K562 (cell line): Measurements from ENCODE around the gene SND1. TPM values are rescaled to one million over a fixed set of nuclear protein-coding genes. Genes with fewer than 3 reads are reported as not detected.

ENCODE experiments used
- ASH1L ChIP-seq: fragments of 450-650 bp; IDR thresholded peaks from 2 replicates; pipeline ENCODE4 v1.6.1; 2018; ENCODE audit warnings: borderline replicate concordance, mild to moderate bottlenecking, low read depth; ENCODE audit not compliant: partially characterized antibody
- C11orf30 ChIP-seq: fragments of 450-650 bp; IDR thresholded peaks from 2 replicates; pipeline ENCODE4 v1.6.1; 2016; ENCODE audit warnings: low read depth, mild to moderate bottlenecking
- NFXL1 ChIP-seq: fragments of 450-650 bp; formaldehyde crosslinking; IDR thresholded peaks from 2 replicates; pipeline ENCODE4 v1.4.0; 2021; ENCODE audit warnings: mild to moderate bottlenecking
- PHF21A ChIP-seq: fragments of 450-650 bp; IDR thresholded peaks from 2 replicates; pipeline ENCODE4 v1.6.1; 2017; ENCODE audit warnings: low read depth, borderline replicate concordance
- POU5F1 ChIP-seq: fragments of 150-350 bp; IDR thresholded peaks from 2 replicates; pipeline ENCODE4 v1.6.1; 2014; ENCODE audit warnings: borderline replicate concordance, low read length, low read depth, mild to moderate bottlenecking; ENCODE audit not compliant: partially characterized antibody
- TEAD1 ChIP-seq, 2 experiments: fragments of 450-650 bp in 1 of 2; sonication (generic) in 1 of 2; formaldehyde crosslinking; IDR thresholded peaks; 2 replicates each; pipeline versions ENCODE4 v1.4.0 to v1.8.0; 2020 to 2022; ENCODE audit warnings: mild to moderate bottlenecking in 2 of 2, missing genetic modification reagents in 1 of 2
- polyA plus RNA-seq, 8 experiments: library from polyadenylated mRNA; depleted of rRNA in 4 of 8; stranded (reverse) in 5 of 8; unstranded in 3 of 8; fragments of >200 nt; fragmentation: Nextera tagmentation in 2 of 8; fragmentation: Illumina TruSeq in 1 of 8; extraction: Ambion mirVana in 2 of 8; extraction: Trizol in 1 of 8; gene quantifications; 2 replicates each; pipeline versions ENCODE4 v1.2.1 to v1.2.3, GENCODE V29; 2011 to 2014; ENCODE audit warnings: inconsistent platforms in 1 of 8, missing spikeins in 1 of 8
- total RNA-seq, 7 experiments: library from RNA; depleted of rRNA in 6 of 7; stranded (reverse); fragments of >200 nt in 6 of 7; fragmentation: Illumina TruSeq in 2 of 7; extraction: Trizol in 2 of 7; gene quantifications; 2 replicates each; pipeline versions ENCODE4 v1.2.1 to v1.2.3, GENCODE V29; 2011 to 2021; ENCODE audit warnings: low replicate concordance in 1 of 7
- TF ChIP-seq, protein P1 (sequence below): conservative IDR thresholded peaks from 2 replicates; pipeline ENCODE4 v1.6.1; 2011; ENCODE audit warnings: low read depth, mild to moderate bottlenecking, low read length; ENCODE audit not compliant: control insufficient read depth
- TF ChIP-seq, protein P2 (sequence below): fragments of 200-600 bp; sonication (generic); IDR thresholded peaks from one replicate; pipeline ENCODE4 v1.6.1; 2012; ENCODE audit warnings: mild to moderate bottlenecking, low read depth, low read length, inconsistent platforms
- TF ChIP-seq, protein P3 (sequence below): fragments of 450-650 bp; IDR thresholded peaks from 2 replicates; pipeline ENCODE4 v1.6.1; 2017; ENCODE audit warnings: antibody characterized with exemption
- TF ChIP-seq, protein P4 (sequence below): fragments of 450-650 bp; IDR thresholded peaks from 2 replicates; pipeline ENCODE4 v1.6.1; 2017; ENCODE audit warnings: mild to moderate bottlenecking, moderate library complexity

The SND1 gene
- total and polyA plus RNA-seq, 9 of the 15 experiments (the other 6 are each of a cell fraction or from before 2014, with no cell fraction given) = 46.5 to 307 (median 191) TPM

DNA sequence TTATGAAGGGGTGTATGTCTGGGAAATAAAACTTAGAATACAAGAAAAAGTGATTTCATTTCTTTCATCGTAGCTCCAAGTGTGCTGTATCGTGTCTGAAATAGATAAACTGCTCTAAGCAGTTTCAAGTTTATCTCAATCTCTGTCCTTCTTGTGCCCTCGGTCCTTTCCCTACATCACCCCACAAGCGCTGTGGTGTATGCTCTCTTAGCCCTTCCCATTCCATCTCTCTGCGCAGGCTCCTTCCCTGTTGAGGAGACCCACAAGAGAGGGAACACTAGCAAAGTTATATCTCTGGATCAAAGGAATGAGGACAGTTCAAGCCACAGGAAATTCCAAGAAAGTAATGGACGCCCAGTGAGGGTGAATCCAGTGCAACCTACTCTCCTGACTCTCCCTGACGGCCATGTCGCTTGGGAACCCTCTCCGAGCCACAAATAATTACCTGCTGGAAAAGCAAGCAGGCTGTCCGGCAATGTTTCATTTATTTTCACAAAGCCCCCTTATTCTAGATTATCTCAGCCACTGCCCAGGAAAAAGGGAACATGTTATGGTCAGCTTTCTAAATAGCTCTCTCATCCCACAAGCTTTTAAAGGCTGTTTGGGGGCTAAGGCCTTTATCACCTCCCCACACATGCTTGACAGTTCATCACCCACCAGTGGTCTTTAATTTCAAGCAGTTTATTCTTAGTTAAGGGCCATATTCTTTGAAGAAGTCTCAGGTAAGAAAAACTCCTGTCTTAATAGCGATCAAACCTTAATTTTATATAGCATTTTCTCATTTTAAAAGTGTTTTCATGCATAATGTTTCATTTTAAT lies 344.5 kb downstream of the SND1 start (continued):
- TF ChIP-seq, protein P1, sequence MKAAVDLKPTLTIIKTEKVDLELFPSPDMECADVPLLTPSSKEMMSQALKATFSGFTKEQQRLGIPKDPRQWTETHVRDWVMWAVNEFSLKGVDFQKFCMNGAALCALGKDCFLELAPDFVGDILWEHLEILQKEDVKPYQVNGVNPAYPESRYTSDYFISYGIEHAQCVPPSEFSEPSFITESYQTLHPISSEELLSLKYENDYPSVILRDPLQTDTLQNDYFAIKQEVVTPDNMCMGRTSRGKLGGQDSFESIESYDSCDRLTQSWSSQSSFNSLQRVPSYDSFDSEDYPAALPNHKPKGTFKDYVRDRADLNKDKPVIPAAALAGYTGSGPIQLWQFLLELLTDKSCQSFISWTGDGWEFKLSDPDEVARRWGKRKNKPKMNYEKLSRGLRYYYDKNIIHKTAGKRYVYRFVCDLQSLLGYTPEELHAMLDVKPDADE = no peak
- TF ChIP-seq C11orf30 (no peak), NFXL1 (CRISPR knock-in tag) (no peak), TEAD1 (CRISPR knock-in tag; IDR thresholded peaks at IDR 0.05) (0 out of 4 replicates have a peak, but pooled peaks of 1 of the 2 experiments have one; percentile 28), POU5F1 (no peak), ASH1L (no peak), PHF21A (no peak)
- TF ChIP-seq, protein P2, sequence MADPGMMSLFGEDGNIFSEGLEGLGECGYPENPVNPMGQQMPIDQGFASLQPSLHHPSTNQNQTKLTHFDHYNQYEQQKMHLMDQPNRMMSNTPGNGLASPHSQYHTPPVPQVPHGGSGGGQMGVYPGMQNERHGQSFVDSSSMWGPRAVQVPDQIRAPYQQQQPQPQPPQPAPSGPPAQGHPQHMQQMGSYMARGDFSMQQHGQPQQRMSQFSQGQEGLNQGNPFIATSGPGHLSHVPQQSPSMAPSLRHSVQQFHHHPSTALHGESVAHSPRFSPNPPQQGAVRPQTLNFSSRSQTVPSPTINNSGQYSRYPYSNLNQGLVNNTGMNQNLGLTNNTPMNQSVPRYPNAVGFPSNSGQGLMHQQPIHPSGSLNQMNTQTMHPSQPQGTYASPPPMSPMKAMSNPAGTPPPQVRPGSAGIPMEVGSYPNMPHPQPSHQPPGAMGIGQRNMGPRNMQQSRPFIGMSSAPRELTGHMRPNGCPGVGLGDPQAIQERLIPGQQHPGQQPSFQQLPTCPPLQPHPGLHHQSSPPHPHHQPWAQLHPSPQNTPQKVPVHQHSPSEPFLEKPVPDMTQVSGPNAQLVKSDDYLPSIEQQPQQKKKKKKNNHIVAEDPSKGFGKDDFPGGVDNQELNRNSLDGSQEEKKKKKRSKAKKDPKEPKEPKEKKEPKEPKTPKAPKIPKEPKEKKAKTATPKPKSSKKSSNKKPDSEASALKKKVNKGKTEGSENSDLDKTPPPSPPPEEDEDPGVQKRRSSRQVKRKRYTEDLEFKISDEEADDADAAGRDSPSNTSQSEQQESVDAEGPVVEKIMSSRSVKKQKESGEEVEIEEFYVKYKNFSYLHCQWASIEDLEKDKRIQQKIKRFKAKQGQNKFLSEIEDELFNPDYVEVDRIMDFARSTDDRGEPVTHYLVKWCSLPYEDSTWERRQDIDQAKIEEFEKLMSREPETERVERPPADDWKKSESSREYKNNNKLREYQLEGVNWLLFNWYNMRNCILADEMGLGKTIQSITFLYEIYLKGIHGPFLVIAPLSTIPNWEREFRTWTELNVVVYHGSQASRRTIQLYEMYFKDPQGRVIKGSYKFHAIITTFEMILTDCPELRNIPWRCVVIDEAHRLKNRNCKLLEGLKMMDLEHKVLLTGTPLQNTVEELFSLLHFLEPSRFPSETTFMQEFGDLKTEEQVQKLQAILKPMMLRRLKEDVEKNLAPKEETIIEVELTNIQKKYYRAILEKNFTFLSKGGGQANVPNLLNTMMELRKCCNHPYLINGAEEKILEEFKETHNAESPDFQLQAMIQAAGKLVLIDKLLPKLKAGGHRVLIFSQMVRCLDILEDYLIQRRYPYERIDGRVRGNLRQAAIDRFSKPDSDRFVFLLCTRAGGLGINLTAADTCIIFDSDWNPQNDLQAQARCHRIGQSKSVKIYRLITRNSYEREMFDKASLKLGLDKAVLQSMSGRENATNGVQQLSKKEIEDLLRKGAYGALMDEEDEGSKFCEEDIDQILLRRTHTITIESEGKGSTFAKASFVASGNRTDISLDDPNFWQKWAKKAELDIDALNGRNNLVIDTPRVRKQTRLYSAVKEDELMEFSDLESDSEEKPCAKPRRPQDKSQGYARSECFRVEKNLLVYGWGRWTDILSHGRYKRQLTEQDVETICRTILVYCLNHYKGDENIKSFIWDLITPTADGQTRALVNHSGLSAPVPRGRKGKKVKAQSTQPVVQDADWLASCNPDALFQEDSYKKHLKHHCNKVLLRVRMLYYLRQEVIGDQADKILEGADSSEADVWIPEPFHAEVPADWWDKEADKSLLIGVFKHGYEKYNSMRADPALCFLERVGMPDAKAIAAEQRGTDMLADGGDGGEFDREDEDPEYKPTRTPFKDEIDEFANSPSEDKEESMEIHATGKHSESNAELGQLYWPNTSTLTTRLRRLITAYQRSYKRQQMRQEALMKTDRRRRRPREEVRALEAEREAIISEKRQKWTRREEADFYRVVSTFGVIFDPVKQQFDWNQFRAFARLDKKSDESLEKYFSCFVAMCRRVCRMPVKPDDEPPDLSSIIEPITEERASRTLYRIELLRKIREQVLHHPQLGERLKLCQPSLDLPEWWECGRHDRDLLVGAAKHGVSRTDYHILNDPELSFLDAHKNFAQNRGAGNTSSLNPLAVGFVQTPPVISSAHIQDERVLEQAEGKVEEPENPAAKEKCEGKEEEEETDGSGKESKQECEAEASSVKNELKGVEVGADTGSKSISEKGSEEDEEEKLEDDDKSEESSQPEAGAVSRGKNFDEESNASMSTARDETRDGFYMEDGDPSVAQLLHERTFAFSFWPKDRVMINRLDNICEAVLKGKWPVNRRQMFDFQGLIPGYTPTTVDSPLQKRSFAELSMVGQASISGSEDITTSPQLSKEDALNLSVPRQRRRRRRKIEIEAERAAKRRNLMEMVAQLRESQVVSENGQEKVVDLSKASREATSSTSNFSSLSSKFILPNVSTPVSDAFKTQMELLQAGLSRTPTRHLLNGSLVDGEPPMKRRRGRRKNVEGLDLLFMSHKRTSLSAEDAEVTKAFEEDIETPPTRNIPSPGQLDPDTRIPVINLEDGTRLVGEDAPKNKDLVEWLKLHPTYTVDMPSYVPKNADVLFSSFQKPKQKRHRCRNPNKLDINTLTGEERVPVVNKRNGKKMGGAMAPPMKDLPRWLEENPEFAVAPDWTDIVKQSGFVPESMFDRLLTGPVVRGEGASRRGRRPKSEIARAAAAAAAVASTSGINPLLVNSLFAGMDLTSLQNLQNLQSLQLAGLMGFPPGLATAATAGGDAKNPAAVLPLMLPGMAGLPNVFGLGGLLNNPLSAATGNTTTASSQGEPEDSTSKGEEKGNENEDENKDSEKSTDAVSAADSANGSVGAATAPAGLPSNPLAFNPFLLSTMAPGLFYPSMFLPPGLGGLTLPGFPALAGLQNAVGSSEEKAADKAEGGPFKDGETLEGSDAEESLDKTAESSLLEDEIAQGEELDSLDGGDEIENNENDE = no peak
- TF ChIP-seq, protein P3, sequence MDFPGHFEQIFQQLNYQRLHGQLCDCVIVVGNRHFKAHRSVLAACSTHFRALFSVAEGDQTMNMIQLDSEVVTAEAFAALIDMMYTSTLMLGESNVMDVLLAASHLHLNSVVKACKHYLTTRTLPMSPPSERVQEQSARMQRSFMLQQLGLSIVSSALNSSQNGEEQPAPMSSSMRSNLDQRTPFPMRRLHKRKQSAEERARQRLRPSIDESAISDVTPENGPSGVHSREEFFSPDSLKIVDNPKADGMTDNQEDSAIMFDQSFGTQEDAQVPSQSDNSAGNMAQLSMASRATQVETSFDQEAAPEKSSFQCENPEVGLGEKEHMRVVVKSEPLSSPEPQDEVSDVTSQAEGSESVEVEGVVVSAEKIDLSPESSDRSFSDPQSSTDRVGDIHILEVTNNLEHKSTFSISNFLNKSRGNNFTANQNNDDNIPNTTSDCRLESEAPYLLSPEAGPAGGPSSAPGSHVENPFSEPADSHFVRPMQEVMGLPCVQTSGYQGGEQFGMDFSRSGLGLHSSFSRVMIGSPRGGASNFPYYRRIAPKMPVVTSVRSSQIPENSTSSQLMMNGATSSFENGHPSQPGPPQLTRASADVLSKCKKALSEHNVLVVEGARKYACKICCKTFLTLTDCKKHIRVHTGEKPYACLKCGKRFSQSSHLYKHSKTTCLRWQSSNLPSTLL = no peak
- TF ChIP-seq, protein P4, sequence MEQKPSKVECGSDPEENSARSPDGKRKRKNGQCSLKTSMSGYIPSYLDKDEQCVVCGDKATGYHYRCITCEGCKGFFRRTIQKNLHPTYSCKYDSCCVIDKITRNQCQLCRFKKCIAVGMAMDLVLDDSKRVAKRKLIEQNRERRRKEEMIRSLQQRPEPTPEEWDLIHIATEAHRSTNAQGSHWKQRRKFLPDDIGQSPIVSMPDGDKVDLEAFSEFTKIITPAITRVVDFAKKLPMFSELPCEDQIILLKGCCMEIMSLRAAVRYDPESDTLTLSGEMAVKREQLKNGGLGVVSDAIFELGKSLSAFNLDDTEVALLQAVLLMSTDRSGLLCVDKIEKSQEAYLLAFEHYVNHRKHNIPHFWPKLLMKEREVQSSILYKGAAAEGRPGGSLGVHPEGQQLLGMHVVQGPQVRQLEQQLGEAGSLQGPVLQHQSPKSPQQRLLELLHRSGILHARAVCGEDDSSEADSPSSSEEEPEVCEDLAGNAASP = no peak
